ENCODE measurements around the gene TEK.
"Not testable (repeated sequence)": the region's sequence is repeated elsewhere in the genome, so short reads cannot be mapped to it uniquely, and the experiment has no call there.

Gene TEK

GRCh38 chr9:27182421-27182820 lies 73.4 kb downstream of the TEK start:
- DNase-seq: no peak

- DNase-seq: no peak
Observed at GRCh38 chr9:27183131-27183530, 74.1 kb downstream of the TEK start.

- DNase-seq: no peak
Observed at GRCh38 chr9:27183701-27184100, 74.7 kb downstream of the TEK start.

GRCh38 chr9:27184556-27185351 lies 75.7 kb downstream of the TEK start:
- no peak for DNase-seq

GRCh38 chr9:27188426-27188825 lies 79.4 kb downstream of the TEK start:
- DNase-seq: no peak

- DNase-seq: no peak
Observed at GRCh38 chr9:27189426-27189825, 80.4 kb downstream of the TEK start.

- no peak for DNase-seq
Observed at GRCh38 chr9:27192291-27192960, 83.4 kb downstream of the TEK start.

- no peak for DNase-seq
Observed at GRCh38 chr9:27193886-27194285, 84.9 kb downstream of the TEK start.

GRCh38 chr9:27194401-27195091 lies 85.5 kb downstream of the TEK start:
- no peak for DNase-seq

GRCh38 chr9:27195191-27195590 lies 86.2 kb downstream of the TEK start:
- no peak for DNase-seq

- no peak for DNase-seq
Observed at GRCh38 chr9:27196383-27196782, 87.4 kb downstream of the TEK start.

GRCh38 chr9:27198190-27198589 lies 89.2 kb downstream of the TEK start:
- DNase-seq: no peak

GRCh38 chr9:27202056-27202455 lies 93.0 kb downstream of the TEK start:
- DNase-seq: no peak

GRCh38 chr9:27203783-27204182 lies 94.8 kb downstream of the TEK start:
- DNase-seq: no peak

- DNase-seq: no peak
Observed at GRCh38 chr9:27204578-27204977, 95.6 kb downstream of the TEK start.

- DNase-seq: no peak
Observed at GRCh38 chr9:27205198-27205597, 96.2 kb downstream of the TEK start.

GRCh38 chr9:27206041-27206440 lies 97.0 kb downstream of the TEK start:
- no peak for DNase-seq

- no peak for DNase-seq
Observed at GRCh38 chr9:27209034-27209433, 100.0 kb downstream of the TEK start.

- DNase-seq: no peak
Observed at GRCh38 chr9:27210588-27210987, 101.6 kb downstream of the TEK start.

- DNase-seq: no peak
Observed at GRCh38 chr9:27212191-27212590, 103.2 kb downstream of the TEK start.

- no peak for DNase-seq
Observed at GRCh38 chr9:27212621-27213020, 103.6 kb downstream of the TEK start.

GRCh38 chr9:27227192-27227591 lies 118.2 kb downstream of the TEK start:
- DNase-seq: peak; percentile 6

GRCh38 chr9:27239648-27240047 lies 130.6 kb downstream of the TEK start:
- DNase-seq: not testable (repeated sequence)

- peak; percentile 43 for DNase-seq
Observed at GRCh38 chr9:27247756-27248155, 138.7 kb downstream of the TEK start.

All from T1000 (cell line).